Type B pancreatic cell (in vitro differentiated cells): ENCODE data around the gene NXPH3. TPM values are rescaled to one million over a fixed set of nuclear protein-coding genes. Genes with fewer than 3 reads are reported as not detected.

Source experiments
- DNase-seq: peaks from one replicate; pipeline ENCODE4 v3.0.0; 2021; ENCODE audit warnings: mixed read lengths; ENCODE audit not compliant: unreplicated experiment; ENCODE audit errors: extremely low spot score
- H3K27ac Mint-ChIP-seq: 2 replicates; pipeline ENCODE4 v1.8.0; 2021; ENCODE audit warnings: mild to moderate bottlenecking, mixed read lengths
- H3K27me3 Mint-ChIP-seq: 2 replicates; pipeline ENCODE4 v1.8.0; 2021; ENCODE audit warnings: mixed read lengths
- H3K36me3 Mint-ChIP-seq: 2 replicates; pipeline ENCODE4 v1.8.0; 2021; ENCODE audit warnings: mixed read lengths
- H3K4me1 Mint-ChIP-seq: one replicate; pipeline ENCODE4 v1.8.0; 2021; ENCODE audit warnings: mixed read lengths; ENCODE audit not compliant: unreplicated experiment
- H3K4me3 Mint-ChIP-seq: 2 replicates; pipeline ENCODE4 v1.8.0; 2021; ENCODE audit warnings: mild to moderate bottlenecking, mixed read lengths
- H3K9me3 Mint-ChIP-seq: 2 replicates; pipeline ENCODE4 v1.8.0; 2021; ENCODE audit warnings: mixed read lengths
- CTCF ChIP-seq: fragments of 200-600 bp; sonication (generic); conservative IDR thresholded peaks from 2 replicates; pipeline ENCODE4 v1.5.0; 2021; ENCODE audit warnings: antibody characterized with exemption, mild to moderate bottlenecking
- total RNA-seq: library from RNA; stranded (reverse); gene quantifications from 2 replicates; pipeline ENCODE4 v1.2.1, GENCODE V29; 2021; ENCODE audit warnings: low replicate concordance

Gene NXPH3
- total RNA-seq, 1 donor from 2014 or later = 0.46 TPM

- Mint-ChIP-seq H3K27ac (no peak overlapping the region), H3K27me3 (peaks cover 22% of the 10 kb centered on the region), H3K36me3 (no peaks in the 10 kb centered on the region), H3K4me1 (peaks cover 5% of the 10 kb centered on the region), H3K9me3 (no peaks in the 10 kb centered on the region), H3K4me3 (no peak overlapping the region)
- no peak for DNase-seq
- no peak for TF ChIP-seq CTCF
Observed at GRCh38 chr17:49579522-49579921, 3.9 kb downstream of the NXPH3 start.

- Mint-ChIP-seq H3K4me1 (peaks cover 5% of the 10 kb centered on the region), H3K27me3 (peaks cover 16% of the 10 kb centered on the region), H3K4me3 (no peak overlapping the region), H3K27ac (no peak overlapping the region), H3K36me3 (no peaks in the 10 kb centered on the region), H3K9me3 (no peaks in the 10 kb centered on the region)
- no peak for TF ChIP-seq CTCF
- no peak for DNase-seq
Observed at GRCh38 chr17:49580055-49580721, 4.5 kb downstream of the NXPH3 start.

- peaks cover 5% of the 10 kb centered on the region for H3K4me1 Mint-ChIP-seq
- peaks cover 14% of the 10 kb centered on the region for H3K27me3 Mint-ChIP-seq
- no peak for DNase-seq
- TF ChIP-seq CTCF = no peak
- no peaks in the 10 kb centered on the region for H3K9me3 Mint-ChIP-seq
- no peak overlapping the region for H3K4me3 Mint-ChIP-seq
- H3K27ac Mint-ChIP-seq = no peak overlapping the region
- no peaks in the 10 kb centered on the region for H3K36me3 Mint-ChIP-seq
Observed at GRCh38 chr17:49580981-49581647, 5.4 kb downstream of the NXPH3 start.

- no peaks in the 10 kb centered on the region for H3K36me3 Mint-ChIP-seq
- peaks cover 8% of the 10 kb centered on the region for H3K4me1 Mint-ChIP-seq
- no peak for DNase-seq
- peaks cover 14% of the 10 kb centered on the region for H3K27me3 Mint-ChIP-seq
- TF ChIP-seq CTCF = no peak
- no peaks in the 10 kb centered on the region for H3K9me3 Mint-ChIP-seq
- H3K4me3 Mint-ChIP-seq = no peak overlapping the region
- no peak overlapping the region for H3K27ac Mint-ChIP-seq
Observed at GRCh38 chr17:49581648-49581998, 6.0 kb downstream of the NXPH3 start.

- peaks cover 10% of the 10 kb centered on the region for H3K27me3 Mint-ChIP-seq
- H3K4me3 Mint-ChIP-seq = no peak overlapping the region
- DNase-seq = no peak
- H3K4me1 Mint-ChIP-seq = peaks cover 8% of the 10 kb centered on the region
- H3K27ac Mint-ChIP-seq = no peak overlapping the region
- H3K36me3 Mint-ChIP-seq = no peaks in the 10 kb centered on the region
- H3K9me3 Mint-ChIP-seq = no peaks in the 10 kb centered on the region
- TF ChIP-seq CTCF = no peak
Observed at GRCh38 chr17:49582055-49582722, 6.5 kb downstream of the NXPH3 start.
